ENCODE results near the gene DUSP5. TPM values are rescaled to one million over a fixed set of nuclear protein-coding genes. Genes with fewer than 3 reads are reported as not detected.

The DUSP5 gene
- total and polyA plus RNA-seq, 10 of the 15 experiments (the other 5 are each of a cell fraction or from before 2014, with no cell fraction given), result 2.1 to 95.9 (median 23.4) TPM

DNA sequence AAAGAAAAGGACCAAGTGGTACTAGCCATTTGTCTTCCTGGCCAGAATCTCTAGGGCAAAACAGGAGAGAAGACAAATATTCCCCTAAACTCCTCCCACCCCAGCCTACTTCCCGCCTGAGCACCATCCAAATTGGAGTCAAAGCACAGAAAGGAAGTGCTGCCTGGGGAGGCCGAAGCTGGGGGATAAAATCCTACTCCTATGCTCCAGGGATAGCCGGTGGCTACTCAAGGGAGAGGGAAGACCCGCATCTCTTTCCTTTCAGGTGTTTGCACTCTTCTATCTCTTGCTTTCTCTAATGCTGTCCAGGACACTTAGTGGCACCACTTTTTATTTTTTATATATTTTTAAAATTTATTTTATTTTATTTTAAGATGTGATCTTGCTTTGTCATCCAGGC lies 7.1 kb upstream of the DUSP5 start:
- intact Hi-C loops (cut with micrococcal nuclease; ENCODE audit: unreplicated experiment), result no loop called here
- H3K4me1 ChIP-seq (ENCODE audit: control insufficient read depth, insufficient read depth, low read length), result peaks cover 6% of the 10 kb centered on the region
- no TSS peak for BruUV-seq (replicated peaks)
- SMC1A ChIA-PET (ENCODE audit: uncharacterized antibody, unreplicated experiment), result interaction anchor here (0.7 to 14.7 kb wide), 5 partner anchors 14 to 134 kb away, joined by 3 to 261 read pairs (median 3); no protein-coding TSS in a partner anchor
- no peak for TF ChIP-seq CHD2 (IDR thresholded peaks at IDR 0.05; ENCODE audit: borderline replicate concordance, low read depth, low read length)
- TF ChIP-seq, protein P1, sequence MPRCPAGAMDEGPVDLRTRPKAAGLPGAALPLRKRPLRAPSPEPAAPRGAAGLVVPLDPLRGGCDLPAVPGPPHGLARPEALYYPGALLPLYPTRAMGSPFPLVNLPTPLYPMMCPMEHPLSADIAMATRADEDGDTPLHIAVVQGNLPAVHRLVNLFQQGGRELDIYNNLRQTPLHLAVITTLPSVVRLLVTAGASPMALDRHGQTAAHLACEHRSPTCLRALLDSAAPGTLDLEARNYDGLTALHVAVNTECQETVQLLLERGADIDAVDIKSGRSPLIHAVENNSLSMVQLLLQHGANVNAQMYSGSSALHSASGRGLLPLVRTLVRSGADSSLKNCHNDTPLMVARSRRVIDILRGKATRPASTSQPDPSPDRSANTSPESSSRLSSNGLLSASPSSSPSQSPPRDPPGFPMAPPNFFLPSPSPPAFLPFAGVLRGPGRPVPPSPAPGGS (IDR thresholded peaks at IDR 0.05; ENCODE audit: borderline replicate concordance, insufficient read depth, low read depth, low read length, poor library complexity, severe bottlenecking), result no peak
- TF ChIP-seq, protein P2, sequence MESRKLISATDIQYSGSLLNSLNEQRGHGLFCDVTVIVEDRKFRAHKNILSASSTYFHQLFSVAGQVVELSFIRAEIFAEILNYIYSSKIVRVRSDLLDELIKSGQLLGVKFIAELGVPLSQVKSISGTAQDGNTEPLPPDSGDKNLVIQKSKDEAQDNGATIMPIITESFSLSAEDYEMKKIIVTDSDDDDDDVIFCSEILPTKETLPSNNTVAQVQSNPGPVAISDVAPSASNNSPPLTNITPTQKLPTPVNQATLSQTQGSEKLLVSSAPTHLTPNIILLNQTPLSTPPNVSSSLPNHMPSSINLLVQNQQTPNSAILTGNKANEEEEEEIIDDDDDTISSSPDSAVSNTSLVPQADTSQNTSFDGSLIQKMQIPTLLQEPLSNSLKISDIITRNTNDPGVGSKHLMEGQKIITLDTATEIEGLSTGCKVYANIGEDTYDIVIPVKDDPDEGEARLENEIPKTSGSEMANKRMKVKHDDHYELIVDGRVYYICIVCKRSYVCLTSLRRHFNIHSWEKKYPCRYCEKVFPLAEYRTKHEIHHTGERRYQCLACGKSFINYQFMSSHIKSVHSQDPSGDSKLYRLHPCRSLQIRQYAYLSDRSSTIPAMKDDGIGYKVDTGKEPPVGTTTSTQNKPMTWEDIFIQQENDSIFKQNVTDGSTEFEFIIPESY (IDR thresholded peaks at IDR 0.05), result no peak
- TF ChIP-seq SPI1 (IDR thresholded peaks at IDR 0.05; ENCODE audit: borderline replicate concordance, insufficient read depth, low read depth, low read length), result no peak
- no peaks in the 10 kb centered on the region for H3K9me3 ChIP-seq (replicated peaks; ENCODE audit: control insufficient read depth, insufficient read depth, low read length)
- H4K20me1 ChIP-seq (ENCODE audit: control insufficient read depth, insufficient read depth), result no peaks in the 10 kb centered on the region
- DNase-seq (ENCODE audit: low read depth, low spot score) (no peak), ATAC-seq (no peak), FAIRE-seq (no peak)
- no peak overlapping the region for H3K27ac ChIP-seq (ENCODE audit: control insufficient read depth, insufficient read depth)
- H2AFZ ChIP-seq (ENCODE audit: control insufficient read depth, low read depth, low read length), result no peak overlapping the region
- no peaks in the 10 kb centered on the region for H3K36me3 ChIP-seq (ENCODE audit: control insufficient read depth in 2 of 2, insufficient read depth in 2 of 2, low read length in 1 of 2)
- no peak overlapping the region for H3K4me2 ChIP-seq (ENCODE audit: control insufficient read depth, insufficient read depth)
- in situ Hi-C loops (cut with MboI), result no loop called here
- 0 out of 2 replicates have a peak, but pooled peaks cover under 1% of the 10 kb centered on the region for H3K79me2 ChIP-seq (ENCODE audit: control insufficient read depth, insufficient read depth, low read length)
- WGBS (ENCODE audit: insufficient coverage, insufficient replicate concordance, low lambda C conversion rate, missing lambda C conversion rate), result 100% methylated on average over 4 of the region's 4 CpGs
- H3K4me3 ChIP-seq, result no peak overlapping the region
- H3K9ac ChIP-seq (ENCODE audit: control insufficient read depth, insufficient read depth, low read length), result no peak overlapping the region
- POLR2A ChIA-PET, result interaction anchor here (1.2 kb wide), 1 partner anchor 67 kb away, joined by 4 read pairs; no protein-coding TSS in a partner anchor
- RAD21 ChIA-PET (ENCODE audit: unreplicated experiment), result interaction anchor here (1.9 kb wide), 1 partner anchor 32 kb away, joined by 5 read pairs; no protein-coding TSS in a partner anchor
- CTCF ChIA-PET, result interaction anchor here (1.0 to 2.0 kb wide), 2 partner anchors 56 to 68 kb away, joined by 4 to 8 read pairs; no protein-coding TSS in a partner anchor
- peaks cover 0 to 1% of the 10 kb centered on the region in 2 experiments; a peak in 2 of 4 replicates for H3K27me3 ChIP-seq (replicated peaks in 1 of 2; ENCODE audit: control insufficient read depth in 2 of 2, insufficient read depth in 2 of 2, low read length in 1 of 2)
